Measurements from ENCODE around the gene FAS. TPM values are rescaled to one million over a fixed set of nuclear protein-coding genes. Genes with fewer than 3 reads are reported as not detected.

The FAS gene
- total RNA-seq: 16.4 and 20.8 TPM in 2 replicates

GRCh38 chr10:88990384-88991160 lies at the start of gene FAS:
TSS of gene FAS (plus strand) at chr10:88990798. CDS start at chr10:88990877, 79 bp downstream.

DNA sequence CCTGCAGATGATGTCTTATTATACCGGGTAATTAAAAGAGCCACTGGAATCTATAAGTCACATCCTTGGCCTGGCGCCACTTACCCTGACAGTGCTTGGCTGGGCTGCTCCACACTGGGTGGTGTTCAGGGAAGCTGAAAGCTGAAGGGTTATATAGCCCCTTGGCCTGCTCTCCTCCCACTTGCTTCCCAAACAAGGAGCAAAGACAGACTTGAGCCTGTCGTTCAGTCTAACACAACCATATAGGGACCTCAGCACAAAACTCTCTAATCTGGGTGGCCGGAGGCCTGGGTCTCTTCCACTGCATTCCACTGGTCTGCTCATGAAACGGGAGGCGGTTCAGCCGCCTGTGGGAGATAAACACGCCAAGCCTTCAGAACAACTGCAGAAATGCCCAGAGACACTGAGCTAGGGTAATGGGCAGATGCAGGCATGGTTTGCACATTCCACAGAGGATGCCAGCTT lies 37.9 kb upstream of the FAS start, which contains the start of gene ACTA2:
Gene ACTA2, minus strand, starts transcription at position 127 of the 465 bp plus-strand sequence. CDS start 3,843 bp downstream, outside the sequence.

Other genes with a start within 250 kb of the FAS start
- gene LIPN, start 230.8 kb upstream of the FAS start, total RNA-seq: not detected in 2 replicates
- gene LIPM, start 188.1 kb upstream of the FAS start, total RNA-seq: not detected in 2 replicates
- 0.15 TPM in 1 of 2 replicates, not detected in the other for gene ANKRD22, start 139.0 kb upstream of the FAS start, total RNA-seq
- gene STAMBPL1, start 110.6 kb upstream of the FAS start, total RNA-seq: 32.1 and 45.8 TPM in 2 replicates
- 58.0 and 69.9 TPM in 2 replicates for gene ACTA2, start 38.0 kb upstream of the FAS start, total RNA-seq
- gene CH25H, start 216.5 kb downstream of the FAS start, total RNA-seq: 0.30 and 0.34 TPM in 2 replicates